Lower lobe of right lung (tissue), 2 donors: Measurements from ENCODE around the gene CD2. TPM values are rescaled to one million over a fixed set of nuclear protein-coding genes. Genes with fewer than 3 reads are reported as not detected.

ENCODE experiments used
- ATAC-seq, 2 donors: fragments of 200-7000 bp; cut with Tn5 transposase; one replicate each; pipeline ENCODE4 v1.9.1; 2020 to 2022; ENCODE audit warnings: mild to moderate bottlenecking in 2 of 2, moderate library complexity in 2 of 2
- DNase-seq: peaks from one replicate; pipeline ENCODE4 v3.0.0-alpha.2; 2020
- H3K27ac ChIP-seq: fragments of 200-600 bp; one replicate; pipeline ENCODE4 v1.8.0; 2022
- H3K27me3 ChIP-seq: fragments of 200-600 bp; one replicate; pipeline ENCODE4 v1.8.0; 2022; ENCODE audit warnings: low read depth
- H3K36me3 ChIP-seq: fragments of 200-600 bp; one replicate; pipeline ENCODE4 v1.8.0; 2022; ENCODE audit warnings: mild to moderate bottlenecking
- H3K4me1 ChIP-seq: fragments of 200-600 bp; one replicate; pipeline ENCODE4 v1.8.0; 2022
- H3K4me3 ChIP-seq: fragments of 200-600 bp; one replicate; pipeline ENCODE4 v1.8.0; 2022; ENCODE audit warnings: mild to moderate bottlenecking
- H3K9me3 ChIP-seq: fragments of 200-600 bp; one replicate; pipeline ENCODE4 v1.8.0; 2022
- intact Hi-C: fragments of 100-400 bp; cut with DNase I; formaldehyde crosslinking; loops from one replicate; pipeline ENCODE4 v1.11.0; 2022
- total RNA-seq: library from RNA; stranded (reverse); fragmentation: NEBNext Ultra II Directional; extraction: Animal tissue kit (Norgen Biotek cat#: 25700); gene quantifications from one replicate; pipeline ENCODE4 v1.2.1, GENCODE V29; 2021
- TF ChIP-seq, protein P1 (sequence below): fragments of 200-600 bp; IDR thresholded peaks from one replicate; pipeline ENCODE4 v1.8.0; 2022; ENCODE audit warnings: antibody characterized with exemption, mild to moderate bottlenecking
- donor health status: DM: no; HTN: yes; CAD: no; lungs with severe emphysema.

Gene CD2
- total RNA-seq, 1 donor from 2014 or later = 9.8 TPM

DNA sequence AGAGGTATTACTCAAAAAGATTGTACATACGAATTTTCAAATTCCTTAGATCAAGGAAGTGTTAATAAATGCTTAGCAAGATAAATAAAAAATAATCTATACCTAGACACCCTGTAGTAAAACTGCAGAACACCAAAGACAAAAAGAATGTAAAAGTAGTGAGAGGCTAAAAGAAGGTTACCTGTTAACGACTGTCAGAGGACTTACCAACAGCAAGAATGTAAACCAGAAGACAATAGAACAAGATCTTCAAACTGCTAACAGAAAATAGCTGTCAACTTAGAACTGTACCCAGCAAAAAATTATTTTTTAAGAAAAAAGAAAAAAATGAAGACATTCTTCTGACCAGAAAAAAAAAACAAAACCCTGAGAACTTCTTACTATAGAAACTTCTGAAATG is 51.2 kb downstream of the CD2 start:
- no peak for ATAC-seq

DNA sequence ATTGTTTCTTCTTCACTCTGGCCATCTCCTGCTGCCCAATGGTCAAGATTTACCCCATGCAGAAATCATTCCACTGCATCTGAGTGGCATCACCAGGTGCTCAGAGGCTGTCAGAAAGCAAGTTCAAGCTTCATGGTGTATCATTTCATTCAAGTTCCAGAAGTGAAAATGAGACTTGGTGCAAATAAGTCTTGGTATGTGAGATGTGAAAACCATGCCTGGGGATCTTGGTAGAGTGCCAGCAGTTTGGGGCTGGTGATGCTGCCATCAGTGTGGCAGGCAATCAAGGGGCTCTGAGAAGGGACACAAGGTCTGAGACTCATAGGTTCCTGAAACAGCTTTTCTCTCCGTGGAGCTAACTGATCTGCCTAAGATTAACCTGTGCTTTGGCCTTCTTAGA is 52.0 kb downstream of the CD2 start:
- no peaks in the 10 kb centered on the region for H3K27me3 ChIP-seq
- intact Hi-C loops = no loop called here
- no peaks in the 10 kb centered on the region for H3K36me3 ChIP-seq
- H3K27ac ChIP-seq = peak overlapping the region; percentile 7
- no peaks in the 10 kb centered on the region for H3K4me1 ChIP-seq
- no peak overlapping the region for H3K4me3 ChIP-seq
- DNase-seq (no peak), ATAC-seq (peak in 1 of 2 donors; percentile 40)
- TF ChIP-seq, protein P1, sequence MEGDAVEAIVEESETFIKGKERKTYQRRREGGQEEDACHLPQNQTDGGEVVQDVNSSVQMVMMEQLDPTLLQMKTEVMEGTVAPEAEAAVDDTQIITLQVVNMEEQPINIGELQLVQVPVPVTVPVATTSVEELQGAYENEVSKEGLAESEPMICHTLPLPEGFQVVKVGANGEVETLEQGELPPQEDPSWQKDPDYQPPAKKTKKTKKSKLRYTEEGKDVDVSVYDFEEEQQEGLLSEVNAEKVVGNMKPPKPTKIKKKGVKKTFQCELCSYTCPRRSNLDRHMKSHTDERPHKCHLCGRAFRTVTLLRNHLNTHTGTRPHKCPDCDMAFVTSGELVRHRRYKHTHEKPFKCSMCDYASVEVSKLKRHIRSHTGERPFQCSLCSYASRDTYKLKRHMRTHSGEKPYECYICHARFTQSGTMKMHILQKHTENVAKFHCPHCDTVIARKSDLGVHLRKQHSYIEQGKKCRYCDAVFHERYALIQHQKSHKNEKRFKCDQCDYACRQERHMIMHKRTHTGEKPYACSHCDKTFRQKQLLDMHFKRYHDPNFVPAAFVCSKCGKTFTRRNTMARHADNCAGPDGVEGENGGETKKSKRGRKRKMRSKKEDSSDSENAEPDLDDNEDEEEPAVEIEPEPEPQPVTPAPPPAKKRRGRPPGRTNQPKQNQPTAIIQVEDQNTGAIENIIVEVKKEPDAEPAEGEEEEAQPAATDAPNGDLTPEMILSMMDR = no peak
- H3K9me3 ChIP-seq = no peaks in the 10 kb centered on the region

More for the DNA sequence above, 51.2 kb downstream of the CD2 start:
- no peak for DNase-seq
- intact Hi-C loops = no loop called here
- Histone ChIP-seq H3K27me3 (no peaks in the 10 kb centered on the region), H3K27ac (no peak overlapping the region), H3K9me3 (no peaks in the 10 kb centered on the region), H3K36me3 (no peaks in the 10 kb centered on the region), H3K4me3 (no peak overlapping the region), H3K4me1 (no peaks in the 10 kb centered on the region)
- TF ChIP-seq, protein P1 = no peak

DNA sequence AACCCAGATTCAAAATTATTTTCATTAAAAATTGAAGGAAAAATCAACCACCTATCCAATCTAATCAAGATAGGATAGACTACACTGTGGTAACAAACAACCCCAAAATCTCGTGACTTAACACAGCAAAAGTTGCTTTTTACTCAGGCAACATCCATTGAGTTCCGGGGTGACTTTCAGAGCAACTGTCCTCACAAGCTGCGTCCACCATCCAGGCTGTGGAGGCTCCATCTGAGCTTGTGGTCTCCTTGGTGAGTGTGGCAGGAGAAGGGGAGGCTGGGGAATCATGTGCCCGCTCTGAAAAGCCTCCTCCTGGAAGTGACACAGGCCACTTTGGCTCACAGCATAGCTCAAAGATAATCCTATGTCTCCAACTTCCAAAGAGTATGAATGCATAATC is 52.4 kb downstream of the CD2 start:
- no peak for ATAC-seq
- Histone ChIP-seq H3K27ac (peak overlapping the region; percentile 11), H3K9me3 (no peaks in the 10 kb centered on the region), H3K27me3 (no peaks in the 10 kb centered on the region), H3K36me3 (no peaks in the 10 kb centered on the region), H3K4me1 (no peaks in the 10 kb centered on the region), H3K4me3 (no peak overlapping the region)
- no peak for DNase-seq
- intact Hi-C loops = no loop called here
- TF ChIP-seq, protein P1 = no peak

DNA sequence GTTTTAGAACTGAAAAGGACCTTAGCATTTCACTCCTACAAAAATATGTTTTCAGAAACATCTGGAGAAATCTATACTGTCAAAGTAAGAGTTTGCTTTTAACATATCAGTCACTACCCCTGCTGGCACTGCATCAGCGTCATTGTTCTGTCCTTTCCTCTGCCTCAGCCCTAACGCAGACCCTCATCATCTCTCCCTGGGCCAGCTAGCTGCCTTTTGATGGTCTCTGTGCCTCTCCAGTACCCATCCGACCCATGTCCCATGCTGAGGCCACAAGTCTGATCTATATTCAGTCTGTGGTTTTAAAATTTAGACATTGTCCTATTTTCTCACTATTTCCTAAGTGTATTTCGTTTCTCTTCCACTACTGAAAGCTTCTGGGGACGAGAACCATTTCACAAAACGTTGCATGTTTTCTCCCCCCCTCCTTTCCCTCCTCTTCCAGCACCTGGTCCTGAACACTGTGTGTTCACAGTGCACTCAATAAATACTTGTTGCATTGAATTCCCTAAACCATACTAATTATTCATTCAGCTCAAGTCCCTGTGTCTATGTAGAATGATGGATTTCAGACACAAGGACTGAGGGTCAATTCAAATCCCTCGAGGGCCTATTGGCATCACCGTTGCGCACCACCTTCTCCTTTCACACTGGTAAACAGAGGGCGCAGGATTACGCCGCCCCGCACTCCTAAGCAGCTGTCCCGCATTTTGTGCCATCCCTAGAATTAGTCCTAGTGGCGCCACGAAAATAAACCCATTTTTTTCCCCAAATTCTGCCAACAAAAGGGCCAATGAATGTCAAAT is 53.4 kb downstream of the CD2 start:
- H3K27me3 ChIP-seq = no peaks in the 10 kb centered on the region
- TF ChIP-seq, protein P1 = no peak
- no peaks in the 10 kb centered on the region for H3K4me1 ChIP-seq
- intact Hi-C loops = no loop called here
- peak overlapping the region; percentile 24 for H3K27ac ChIP-seq
- H3K36me3 ChIP-seq = no peaks in the 10 kb centered on the region
- no peaks in the 10 kb centered on the region for H3K9me3 ChIP-seq
- no peak for DNase-seq
- no peak for ATAC-seq
- H3K4me3 ChIP-seq = no peak overlapping the region

DNA sequence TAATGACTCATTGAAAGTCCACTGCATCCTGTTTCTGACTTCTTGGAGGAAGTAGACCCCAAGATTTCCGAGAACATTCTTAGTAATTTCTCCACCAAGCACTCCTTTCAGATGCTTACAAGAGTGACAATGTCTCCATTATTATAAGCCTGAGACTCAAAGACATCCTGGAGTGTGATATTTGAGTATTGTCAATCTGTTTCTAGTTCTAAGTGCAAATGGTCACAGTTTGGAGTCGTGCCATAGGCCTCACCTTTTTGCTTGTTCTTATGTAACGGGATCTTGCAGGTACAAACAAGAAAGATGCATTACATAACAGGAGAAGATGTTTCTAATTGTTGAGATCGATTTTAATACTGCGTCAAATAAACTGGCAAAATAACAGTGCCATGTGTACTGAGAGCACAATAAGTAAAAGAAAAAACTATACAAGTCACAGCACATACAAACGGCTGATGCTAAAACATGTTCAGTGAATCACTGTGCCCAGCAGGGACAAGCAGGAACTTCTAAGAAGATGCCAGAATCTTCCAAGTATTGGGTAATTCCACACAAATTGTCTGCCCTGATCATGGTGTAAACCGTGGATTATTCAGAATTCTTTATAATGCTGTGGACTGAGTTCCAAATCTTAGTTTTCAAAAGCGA is 54.1 kb downstream of the CD2 start:
- DNase-seq = no peak
- H3K36me3 ChIP-seq = no peaks in the 10 kb centered on the region
- H3K9me3 ChIP-seq = no peaks in the 10 kb centered on the region
- H3K4me1 ChIP-seq = no peaks in the 10 kb centered on the region
- H3K27ac ChIP-seq = peak overlapping the region; percentile 24
- no peak for ATAC-seq
- H3K4me3 ChIP-seq = no peak overlapping the region
- TF ChIP-seq, protein P1 = no peak
- H3K27me3 ChIP-seq = no peaks in the 10 kb centered on the region
- intact Hi-C loops = no loop called here
